Measurements from ENCODE around the gene MFAP3L.
"Not testable (repeated sequence)": the region's sequence is repeated elsewhere in the genome, so short reads cannot be mapped to it uniquely, and the experiment has no call there.

The MFAP3L gene

GRCh38 chr4:170052919-170053318 lies 26.7 kb upstream of the MFAP3L start:
- no peak overlapping the region for H3K4me3 ChIP-seq (ENCODE audit: low read depth, low read length)
- DNase-seq (ENCODE audit: low read depth), result no peak
- no peak for TF ChIP-seq CTCF (IDR thresholded peaks at IDR 0.05; ENCODE audit: insufficient read depth, low read depth, low read length, missing control alignments)

- H3K4me3 ChIP-seq (ENCODE audit: low read depth, low read length), result no peak overlapping the region
- TF ChIP-seq CTCF (IDR thresholded peaks at IDR 0.05; ENCODE audit: insufficient read depth, low read depth, low read length, missing control alignments), result no peak
- DNase-seq (ENCODE audit: low read depth), result no peak
Measured at GRCh38 chr4:170051402-170051801, 25.2 kb upstream of the MFAP3L start.

GRCh38 chr4:170049766-170050165 lies 23.6 kb upstream of the MFAP3L start:
- no peak for TF ChIP-seq CTCF (IDR thresholded peaks at IDR 0.05; ENCODE audit: insufficient read depth, low read depth, low read length, missing control alignments)
- H3K4me3 ChIP-seq (ENCODE audit: low read depth, low read length), result no peak overlapping the region
- no peak for DNase-seq (ENCODE audit: low read depth)

- peak; percentile 68 for DNase-seq (ENCODE audit: low read depth)
- peak; percentile 69 for TF ChIP-seq CTCF (IDR thresholded peaks at IDR 0.05; ENCODE audit: insufficient read depth, low read depth, low read length, missing control alignments)
- H3K4me3 ChIP-seq (ENCODE audit: low read depth, low read length), result no peak overlapping the region
Measured at GRCh38 chr4:170047771-170048354, 21.7 kb upstream of the MFAP3L start.

GRCh38 chr4:170046156-170046555 lies 20.0 kb upstream of the MFAP3L start:
- H3K4me3 ChIP-seq (ENCODE audit: low read depth, low read length); DNase-seq (ENCODE audit: low read depth): not testable (repeated sequence)

GRCh38 chr4:170040031-170040680 lies 14.0 kb upstream of the MFAP3L start:
- no peak for TF ChIP-seq CTCF (IDR thresholded peaks at IDR 0.05; ENCODE audit: insufficient read depth, low read depth, low read length, missing control alignments)
- no peak overlapping the region for H3K4me3 ChIP-seq (ENCODE audit: low read depth, low read length)
- no peak for DNase-seq (ENCODE audit: low read depth)

GRCh38 chr4:170038769-170039168 lies 12.6 kb upstream of the MFAP3L start:
- no peak for DNase-seq (ENCODE audit: low read depth)
- no peak overlapping the region for H3K4me3 ChIP-seq (ENCODE audit: low read depth, low read length)
- no peak for TF ChIP-seq CTCF (IDR thresholded peaks at IDR 0.05; ENCODE audit: insufficient read depth, low read depth, low read length, missing control alignments)

Measured in GM12865 (cell line).